Neural cell (in vitro differentiated cells): ENCODE data around the gene GSTM2. TPM values are rescaled to one million over a fixed set of nuclear protein-coding genes. Genes with fewer than 3 reads are reported as not detected.

Source experiments
- H2AFZ ChIP-seq: fragments of 200-600, 300-800 bp; sonication (generic), shearing (Covaris generic); 2 replicates; pipeline ENCODE4 v1.6.0; 2014; ENCODE audit warnings: low read depth, mild to moderate bottlenecking, antibody characterized with exemption, low read length, moderate library complexity
- H3F3A ChIP-seq: fragments of 200-600 bp; shearing (Covaris generic); 2 replicates; pipeline ENCODE4 v1.6.1; 2016; ENCODE audit warnings: mild to moderate bottlenecking, moderate library complexity, mixed read lengths, antibody characterized with exemption, low read length; ENCODE audit not compliant: insufficient read depth, poor library complexity, severe bottlenecking
- H3K27ac ChIP-seq: fragments of 200-600, 300-800 bp; sonication (generic), shearing (Covaris generic); 2 replicates; pipeline ENCODE4 v1.5.1; 2014; ENCODE audit warnings: mild to moderate bottlenecking, low read length, moderate library complexity
- H3K27me3 ChIP-seq: fragments of 300-800, 200-600 bp; sonication (generic), shearing (Covaris generic); 2 replicates; pipeline ENCODE4 v1.6.0; 2014; ENCODE audit warnings: mild to moderate bottlenecking, low read depth, low read length, moderate library complexity; ENCODE audit not compliant: insufficient read depth
- H3K36me3 ChIP-seq: fragments of 300-800, 200-600 bp; sonication (generic), shearing (Covaris generic); 2 replicates; pipeline ENCODE4 v1.5.1; 2014; ENCODE audit warnings: mild to moderate bottlenecking, antibody characterized with exemption, low read length, moderate library complexity; ENCODE audit not compliant: insufficient read depth
- H3K4me2 ChIP-seq: fragments of 300-800, 200-600 bp; sonication (generic), shearing (Covaris generic); 2 replicates; pipeline ENCODE4 v1.6.0; 2014; ENCODE audit warnings: mild to moderate bottlenecking, low read length
- H3K4me3 ChIP-seq: fragments of 300-800, 200-600 bp; sonication (generic), shearing (Covaris generic); 2 replicates; pipeline ENCODE4 v1.5.1; 2014; ENCODE audit warnings: mild to moderate bottlenecking, low read length, moderate library complexity
- H3K79me2 ChIP-seq: fragments of 200-600 bp; shearing (Covaris generic); replicated peaks from 2 replicates; pipeline ENCODE4 v1.6.0; 2014; ENCODE audit warnings: mild to moderate bottlenecking, low read length, moderate library complexity; ENCODE audit not compliant: insufficient read depth
- H3K9ac ChIP-seq: fragments of 300-800, 200-600 bp; sonication (generic), shearing (Covaris generic); 2 replicates; pipeline ENCODE4 v1.6.1; 2016; ENCODE audit warnings: mild to moderate bottlenecking, low read length, mixed read lengths
- H3K9me2 ChIP-seq: fragments of 200-600 bp; shearing (Covaris generic); 2 replicates; pipeline ENCODE4 v1.6.1; 2016; ENCODE audit warnings: mild to moderate bottlenecking, low read length, mixed read lengths; ENCODE audit not compliant: insufficient read depth
- H3K9me3 ChIP-seq: fragments of 200-600, 300-800 bp; sonication (generic), shearing (Covaris generic); 2 replicates; pipeline ENCODE4 v1.6.1; 2016; ENCODE audit warnings: mild to moderate bottlenecking, mixed run types, low read length, moderate library complexity, mixed read lengths
- H4K20me1 ChIP-seq: fragments of 200-600 bp; shearing (Covaris generic); 2 replicates; pipeline ENCODE4 v1.6.1; 2016; ENCODE audit warnings: mild to moderate bottlenecking, mixed run types; ENCODE audit not compliant: insufficient read depth
- CTCF ChIP-seq: fragments of 450-650 bp; IDR thresholded peaks from 2 replicates; pipeline ENCODE4 v1.5.1; 2014; ENCODE audit warnings: antibody characterized with exemption, mild to moderate bottlenecking, moderate library complexity; ENCODE audit not compliant: poor library complexity, severe bottlenecking
- EP300 ChIP-seq: fragments of 450-650 bp; conservative IDR thresholded peaks from 2 replicates; pipeline ENCODE4 v1.6.1; 2014; ENCODE audit warnings: antibody characterized with exemption, mild to moderate bottlenecking, moderate library complexity; ENCODE audit not compliant: poor library complexity, severe bottlenecking
- EZH2 ChIP-seq: fragments of 200-600, 300-800 bp; shearing (Covaris generic), sonication (generic); IDR thresholded peaks from 2 replicates; pipeline ENCODE4 v1.6.1; 2014; ENCODE audit warnings: antibody characterized with exemption, low read length, borderline replicate concordance, mild to moderate bottlenecking; ENCODE audit not compliant: insufficient read depth, poor library complexity, severe bottlenecking
- MXI1 ChIP-seq: fragments of 450-650 bp; conservative IDR thresholded peaks from 2 replicates; pipeline ENCODE4 v1.6.1; 2014; ENCODE audit warnings: antibody characterized with exemption, mild to moderate bottlenecking; ENCODE audit not compliant: poor library complexity, severe bottlenecking
- POLR2AphosphoS5 ChIP-seq: IDR thresholded peaks from 2 replicates; pipeline ENCODE4 v1.6.1; 2012
- RAD21 ChIP-seq: fragments of 450-650 bp; conservative IDR thresholded peaks from 2 replicates; pipeline ENCODE4 v1.6.1; 2014; ENCODE audit warnings: antibody characterized with exemption, mild to moderate bottlenecking, moderate library complexity
- REST ChIP-seq: IDR thresholded peaks from 2 replicates; pipeline ENCODE4 v1.6.1; 2012; ENCODE audit warnings: borderline replicate concordance
- SMC3 ChIP-seq: fragments of 450-650 bp; conservative IDR thresholded peaks from 2 replicates; pipeline ENCODE4 v1.6.1; 2014; ENCODE audit warnings: antibody characterized with exemption, mild to moderate bottlenecking, moderate library complexity; ENCODE audit not compliant: poor library complexity
- TAF1 ChIP-seq: IDR thresholded peaks from 2 replicates; pipeline ENCODE4 v1.6.1; 2012; ENCODE audit warnings: low read depth
- polyA plus RNA-seq: library from polyadenylated mRNA; depleted of rRNA; stranded (reverse); fragments of >200 nt; gene quantifications from 2 replicates; pipeline ENCODE4 v1.2.3, GENCODE V29; 2014

GSTM2 gene
- polyA plus RNA-seq, 1 donor from 2014 or later: 6.8 TPM

- Histone ChIP-seq H3F3A (no peaks in the 10 kb centered on the region), H3K4me3 (no peak overlapping the region), H3K27ac (no peak overlapping the region), H3K27me3 (no peaks in the 10 kb centered on the region), H3K9ac (no peak overlapping the region), H3K4me2 (no peak overlapping the region), H2AFZ (no peak overlapping the region), H4K20me1 (no peaks in the 10 kb centered on the region), H3K79me2 (no peaks in the 10 kb centered on the region), H3K9me2 (no peaks in the 10 kb centered on the region), H3K9me3 (no peaks in the 10 kb centered on the region), H3K36me3 (no peaks in the 10 kb centered on the region)
- TF ChIP-seq POLR2AphosphoS5: no peak
- no peak for TF ChIP-seq RAD21
- no peak for TF ChIP-seq TAF1
- TF ChIP-seq CTCF: no peak
- TF ChIP-seq SMC3: no peak
- TF ChIP-seq REST: no peak
- no peak for TF ChIP-seq EP300
- TF ChIP-seq MXI1: no peak
- no peak for TF ChIP-seq EZH2
These were observed 48.3 kb downstream of the GSTM2 start for GRCh38 chr1:109716121-109716520.

DNA sequence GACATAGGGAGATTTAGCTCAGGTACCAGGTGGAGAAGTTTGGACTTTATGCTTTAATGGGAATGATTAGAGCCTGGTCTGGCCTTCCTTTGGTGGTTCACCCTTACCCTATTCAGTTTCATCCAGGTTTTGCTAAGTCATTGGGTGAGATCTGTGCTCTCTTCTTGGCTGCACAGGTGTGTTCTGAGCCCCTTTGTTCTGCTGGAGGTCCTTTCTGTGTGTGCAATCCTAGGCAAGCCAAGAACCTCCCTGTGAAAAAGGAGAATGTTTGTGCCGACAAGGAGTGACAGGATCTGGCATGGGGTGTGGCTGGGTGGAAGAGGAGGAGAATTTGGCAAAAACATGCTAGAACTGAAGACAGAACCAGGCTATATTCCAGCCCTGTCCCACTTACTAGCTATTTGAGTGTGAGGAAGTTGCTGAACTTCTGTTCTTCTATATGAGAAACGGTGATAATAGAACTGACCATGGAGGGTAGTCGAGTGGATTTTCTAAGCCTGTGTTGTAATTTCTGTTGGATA lies 48.8 kb downstream of the GSTM2 start:
- Histone ChIP-seq H3K9ac (no peak overlapping the region), H3K4me3 (no peak overlapping the region), H3K9me2 (no peaks in the 10 kb centered on the region), H3K27me3 (no peaks in the 10 kb centered on the region), H3K27ac (no peak overlapping the region), H3K79me2 (no peaks in the 10 kb centered on the region), H3K36me3 (no peaks in the 10 kb centered on the region), H3K9me3 (no peaks in the 10 kb centered on the region), H3F3A (no peaks in the 10 kb centered on the region), H3K4me2 (no peak overlapping the region), H2AFZ (no peak overlapping the region), H4K20me1 (no peaks in the 10 kb centered on the region)
- TF ChIP-seq EP300 (no peak), REST (no peak)
